ENCODE results near the gene TRPM3.

- no peak for TF ChIP-seq CTCF (IDR thresholded peaks at IDR 0.05)
- TF ChIP-seq REST (IDR thresholded peaks at IDR 0.05; ENCODE audit: insufficient read depth in 1 of 2, low read depth in 2 of 2, low read length in 1 of 2) = no peak
These were observed 232.9 kb downstream of the TRPM3 start for GRCh38 chr9:70888471-70888870.

Measured in Panc1 (cell line).